Measurements from ENCODE around the gene TMEM218.

Gene TMEM218

DNA sequence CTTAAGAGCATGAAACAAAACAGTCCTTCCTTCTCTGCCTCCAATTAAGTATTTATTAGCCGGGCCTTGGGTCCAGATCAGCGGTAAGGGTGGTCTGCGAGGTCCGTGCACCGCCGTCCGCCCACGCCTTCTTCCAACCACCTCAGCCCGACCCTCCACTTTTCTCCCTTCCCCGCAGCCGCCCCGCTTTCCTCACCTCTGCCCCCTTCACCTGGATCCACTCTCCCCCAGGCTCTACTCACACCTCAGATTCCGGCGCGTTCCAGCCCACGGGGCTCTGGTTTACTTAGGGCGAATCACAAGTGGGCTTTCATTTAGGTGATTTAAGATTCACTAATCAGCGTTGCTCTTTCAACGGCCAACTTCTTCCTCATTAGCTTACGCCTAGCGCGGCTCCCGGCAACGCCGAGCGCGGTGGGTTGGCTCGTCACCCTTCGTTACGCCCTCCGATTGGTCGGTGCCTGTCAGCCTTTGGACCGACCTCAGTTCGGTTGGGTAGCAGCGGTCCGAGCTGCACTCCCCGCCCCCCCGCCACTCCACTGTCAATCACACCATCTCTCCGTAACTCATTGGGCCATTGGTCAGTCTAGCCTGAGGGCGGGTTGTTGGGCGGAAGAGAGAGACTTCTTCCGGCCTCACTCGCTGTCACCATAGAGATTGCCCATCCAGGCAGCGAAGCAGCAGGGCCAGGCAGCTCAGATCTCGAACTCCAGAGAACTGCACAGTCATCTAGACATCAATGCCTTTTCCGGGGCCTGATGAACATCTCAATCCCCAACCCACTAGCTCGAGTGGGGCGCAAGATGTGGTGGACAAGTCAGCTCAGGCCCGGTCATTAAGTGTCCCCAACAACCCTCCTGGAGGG, at the start of gene TMEM218:
Gene TMEM218 (minus strand): TSS at position 284 of the 865 bp plus-strand sequence. CDS start 9,385 bp downstream, outside the sequence.
- DNase-seq: peak; percentile 93

GRCh38 chr11:125157953-125158680, 46.7 kb upstream of the TMEM218 start:
- no peak for DNase-seq

DNA sequence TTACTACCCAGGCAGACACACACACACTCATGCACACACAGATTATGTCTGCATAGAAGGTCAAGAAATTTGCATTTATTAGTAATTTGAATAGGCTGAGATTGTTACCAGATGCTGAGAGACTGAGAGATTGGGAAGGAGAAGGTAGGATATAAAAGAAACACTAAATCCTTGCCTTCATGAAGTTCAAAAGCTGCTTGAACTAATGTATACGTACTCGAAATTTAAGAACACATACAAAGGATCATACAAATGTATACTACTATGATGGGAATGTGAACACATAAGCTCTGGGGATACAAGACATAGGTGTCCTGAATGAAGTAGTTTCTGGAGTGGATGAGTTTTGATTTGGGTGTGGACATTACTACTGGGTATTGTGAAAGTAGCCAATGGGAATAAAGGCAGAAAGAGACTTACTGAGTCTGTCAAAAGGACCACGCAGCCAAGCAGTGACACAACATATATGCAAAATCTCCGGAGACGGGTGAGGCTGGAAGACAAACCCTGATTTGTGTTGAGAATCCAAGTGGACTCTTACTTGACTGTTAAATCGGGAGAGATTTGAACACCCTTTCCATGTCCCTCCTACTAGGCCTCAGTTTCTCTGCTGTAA, 45.8 kb upstream of the TMEM218 start:
- DNase-seq: no peak

- no peak for DNase-seq
Measured at GRCh38 chr11:125156346-125157117, 45.1 kb upstream of the TMEM218 start.

- no peak for DNase-seq
Measured at GRCh38 chr11:125155767-125156166, 44.3 kb upstream of the TMEM218 start.

DNA sequence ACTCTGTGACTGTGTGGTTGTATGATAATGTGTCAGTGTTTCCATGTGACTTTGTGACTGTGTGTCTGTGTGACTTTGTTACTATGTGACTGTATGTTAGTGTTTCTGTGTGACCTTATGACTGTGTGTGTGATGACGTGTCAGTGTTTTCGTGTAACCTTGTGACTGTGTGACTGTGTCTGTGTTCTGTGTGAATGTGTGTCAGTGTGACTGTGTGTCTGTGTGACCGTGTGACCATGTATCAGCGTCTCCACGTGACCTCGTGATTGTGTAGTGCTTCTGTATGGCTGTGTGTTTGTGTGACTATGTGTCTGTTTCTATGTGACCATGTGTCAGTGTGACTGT, 43.6 kb upstream of the TMEM218 start:
- DNase-seq: no peak

GRCh38 chr11:125154378-125155099, 43.1 kb upstream of the TMEM218 start:
- DNase-seq: no peak

DNA sequence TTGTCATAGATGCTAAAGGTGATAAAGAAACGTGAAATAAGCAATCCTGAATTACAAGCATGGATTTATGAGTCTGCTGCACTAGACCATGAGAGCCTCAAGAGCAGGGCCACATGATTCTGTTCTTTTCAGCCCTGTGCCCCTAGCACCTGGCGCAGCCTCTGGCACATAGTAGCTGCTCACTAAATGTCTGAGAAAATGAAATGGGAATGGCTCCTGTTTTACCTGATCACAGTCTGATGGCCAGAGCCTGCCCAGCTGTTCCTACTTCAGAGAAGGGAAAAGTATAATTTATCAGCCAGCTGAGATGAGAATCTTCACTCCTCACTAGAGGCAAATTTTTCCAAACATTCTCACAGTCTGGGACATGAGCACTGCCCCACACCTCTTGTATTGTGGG, 42.4 kb upstream of the TMEM218 start:
- DNase-seq: no peak

DNA sequence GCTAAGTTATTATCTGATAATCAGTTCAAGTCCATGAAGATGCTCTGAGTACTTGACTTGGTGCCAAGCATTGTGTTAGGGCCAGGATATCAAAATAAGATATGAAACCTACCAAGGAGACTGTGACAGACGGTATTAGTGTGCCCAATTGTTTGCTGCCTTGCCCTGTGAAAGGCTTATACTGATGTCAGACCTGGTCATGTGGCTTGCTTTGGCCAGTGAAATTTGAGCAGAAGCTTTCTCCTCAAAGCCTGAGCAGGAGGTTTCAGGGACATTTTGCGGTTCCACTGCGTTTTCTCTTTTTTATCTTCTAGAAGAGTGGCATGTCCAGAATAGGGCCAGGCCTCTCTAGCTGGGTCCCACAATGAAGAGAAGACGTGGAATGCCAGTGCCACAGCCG, 37.3 kb upstream of the TMEM218 start:
- DNase-seq: no peak

DNA sequence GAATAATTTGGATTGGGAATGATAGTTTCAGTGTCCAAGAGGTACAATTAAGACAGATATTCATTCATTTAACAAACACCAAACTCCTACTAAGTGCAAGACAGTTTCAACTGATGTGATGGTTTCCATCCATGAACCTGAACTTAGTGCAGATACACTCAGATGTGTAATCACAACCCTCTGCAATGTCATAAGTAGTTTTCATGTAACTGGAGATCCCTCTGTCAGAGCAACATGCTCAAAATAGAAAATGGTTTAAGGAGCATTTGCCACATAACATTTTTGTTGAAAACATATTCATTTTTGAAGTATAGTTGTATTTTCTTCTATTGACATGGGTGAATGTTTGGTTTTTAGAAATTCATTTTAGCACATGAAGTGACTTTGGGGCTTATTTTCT, 36.6 kb upstream of the TMEM218 start:
- no peak for DNase-seq

DNA sequence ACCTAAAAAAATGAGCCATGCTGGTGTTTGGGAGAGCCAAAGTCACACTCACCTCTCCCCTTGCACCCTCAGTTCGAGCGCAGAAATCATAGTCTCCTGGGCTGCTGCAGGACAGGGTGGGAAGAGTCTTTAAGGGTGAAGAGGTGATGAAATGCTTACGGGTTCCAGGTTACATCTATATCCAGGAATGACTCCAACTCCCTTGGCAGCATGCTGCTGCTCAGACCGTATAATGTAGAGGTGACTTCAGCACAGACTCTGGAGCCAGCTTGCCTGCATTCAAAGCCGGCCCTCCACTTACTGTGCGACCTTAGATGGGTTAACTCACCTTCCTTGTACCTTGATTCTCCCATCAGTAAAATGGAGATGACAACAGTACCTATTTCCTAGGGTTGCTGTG, 35.9 kb upstream of the TMEM218 start:
- DNase-seq: no peak

DNA sequence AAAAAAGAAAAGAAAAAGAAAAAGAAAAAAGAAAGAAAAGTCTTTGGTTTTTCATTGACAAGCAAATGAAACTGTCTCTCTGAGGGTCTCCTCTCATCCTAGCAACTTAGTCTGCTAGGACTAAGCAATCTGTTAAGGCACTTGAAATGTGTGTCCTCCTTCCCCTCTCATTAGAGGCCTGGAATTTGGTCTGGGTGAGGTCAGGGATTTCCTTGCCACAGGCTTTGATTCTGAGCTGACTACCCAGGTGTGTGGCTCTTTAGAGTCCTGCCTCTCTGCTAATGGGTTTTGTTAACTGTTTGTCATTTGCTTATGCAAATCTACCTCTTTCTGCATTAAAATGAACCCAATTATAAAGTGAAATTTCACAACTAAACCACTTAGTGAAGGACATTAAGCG, 34.8 kb upstream of the TMEM218 start:
- DNase-seq: no peak

DNA sequence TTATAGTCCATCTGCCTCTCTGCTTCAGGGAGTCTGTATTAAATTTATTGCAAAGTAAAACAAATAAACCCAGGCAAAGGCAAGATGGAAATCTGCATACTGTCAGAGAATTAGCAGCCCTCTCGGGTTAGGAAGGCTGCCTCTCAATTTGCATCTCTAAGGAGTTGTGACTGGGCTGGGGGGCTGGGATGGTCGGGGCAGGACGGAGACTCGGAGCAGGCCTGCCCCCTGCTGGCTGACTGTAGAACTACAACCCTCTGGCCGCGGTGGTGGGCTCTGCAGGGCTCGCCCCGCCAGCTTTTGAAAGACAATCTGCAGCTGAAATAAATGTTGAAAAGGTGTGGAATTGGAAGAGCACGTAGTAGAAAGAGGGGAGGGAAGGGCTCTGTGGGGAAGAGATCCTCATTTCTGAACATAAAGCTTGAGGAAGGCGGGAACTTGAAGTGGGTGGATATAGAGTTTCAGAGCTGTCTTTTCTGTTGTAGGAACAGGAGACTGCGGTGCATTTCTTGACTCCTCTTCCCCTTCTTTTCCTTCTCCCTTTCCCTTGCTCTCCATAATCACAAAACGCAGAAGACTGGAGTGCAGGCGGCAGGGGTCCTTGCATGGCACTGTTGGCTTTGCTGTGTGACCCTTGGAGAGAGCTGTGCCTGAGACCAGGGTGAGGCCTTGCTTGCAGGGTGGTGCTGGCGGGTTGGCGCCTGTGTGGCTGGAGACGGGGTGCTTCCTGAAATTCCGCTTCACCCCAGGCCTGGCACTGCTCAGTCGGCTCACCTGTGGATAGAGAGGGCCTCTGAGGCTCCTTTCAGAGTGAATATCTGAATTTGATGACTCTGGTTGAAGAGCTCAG, 30.5 kb upstream of the TMEM218 start:
- DNase-seq: peak; percentile 69

DNA sequence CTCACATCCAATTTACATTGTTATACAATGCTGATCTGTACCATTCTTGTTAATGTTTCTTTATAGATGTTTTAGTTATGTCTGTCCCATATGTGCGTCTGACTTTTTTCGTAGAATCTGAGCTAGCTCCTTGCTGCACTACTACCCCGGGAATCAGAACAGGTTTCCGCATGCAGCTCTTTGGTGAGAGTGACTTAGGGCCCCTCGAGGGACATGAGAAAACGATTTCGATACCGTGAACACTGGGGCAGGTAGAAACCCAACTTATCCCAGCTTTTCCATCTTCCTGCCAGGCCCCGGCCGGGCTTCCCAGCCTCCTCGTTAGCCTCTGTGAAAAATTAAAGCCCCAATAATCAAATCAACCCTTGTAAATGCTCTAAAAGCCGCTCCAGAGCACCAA, 29.8 kb upstream of the TMEM218 start:
- DNase-seq: no peak

DNA sequence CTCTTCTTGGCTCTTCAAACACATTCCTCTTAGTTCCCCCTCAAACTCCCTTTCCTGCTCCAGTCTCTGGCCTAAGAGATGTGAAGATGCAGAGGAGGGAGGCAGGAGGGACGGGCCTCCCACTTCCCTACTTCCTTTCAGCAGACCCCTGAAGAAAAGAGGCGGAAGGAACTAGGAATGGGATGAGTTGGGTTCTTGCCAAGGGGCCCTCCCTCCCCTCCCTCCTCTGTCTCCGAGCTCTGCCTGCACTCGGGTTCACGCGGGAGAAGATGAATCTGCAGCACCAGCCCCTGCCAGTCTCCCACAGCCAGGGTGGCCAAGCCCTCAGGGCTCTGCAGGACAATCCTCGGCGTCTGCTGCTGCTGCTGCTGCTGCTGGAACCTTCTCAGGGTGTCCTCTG, 28.8 kb upstream of the TMEM218 start:
- no peak for DNase-seq

DNA sequence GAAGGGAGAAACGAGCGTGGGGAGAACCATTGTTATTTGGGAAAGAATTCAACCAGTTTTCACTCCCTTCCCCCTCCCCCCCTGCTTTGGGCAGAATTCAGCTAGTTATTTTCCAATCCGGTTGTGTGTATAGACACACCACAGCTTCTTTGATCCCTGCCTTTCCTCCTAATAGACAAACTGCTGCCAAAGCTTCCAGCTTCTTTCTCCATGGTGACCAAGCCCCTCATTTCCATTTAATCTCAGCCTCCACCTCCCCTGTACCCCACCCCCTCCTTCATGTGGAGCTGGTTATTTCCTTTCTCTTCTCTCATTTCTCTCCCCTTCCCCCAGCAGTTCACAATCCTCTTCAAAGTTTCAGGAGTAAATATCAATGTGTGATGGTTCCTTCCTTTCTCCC, 28.4 kb upstream of the TMEM218 start:
- DNase-seq: no peak

- DNase-seq: no peak
Measured at GRCh38 chr11:125138966-125139365, 27.5 kb upstream of the TMEM218 start.

DNA sequence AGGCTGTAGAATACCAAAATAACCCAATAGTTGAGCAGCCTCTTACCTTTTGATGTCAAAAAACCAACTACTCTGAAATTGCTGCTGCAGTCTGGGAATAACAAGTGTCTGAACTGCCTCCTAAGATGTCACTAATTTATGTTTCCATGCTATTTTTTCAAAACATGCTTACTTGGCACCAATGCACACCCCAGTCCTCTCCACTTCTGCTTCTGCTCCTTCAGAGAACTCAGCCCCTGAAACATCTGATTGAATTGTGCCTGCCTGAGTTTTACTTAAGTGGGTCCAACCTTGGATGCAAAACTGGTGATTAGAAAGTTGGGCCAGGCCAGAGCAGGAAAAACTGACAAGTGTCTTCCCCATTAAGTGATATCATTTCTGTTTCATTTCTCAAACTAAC, 24.6 kb upstream of the TMEM218 start:
- DNase-seq: no peak

DNA sequence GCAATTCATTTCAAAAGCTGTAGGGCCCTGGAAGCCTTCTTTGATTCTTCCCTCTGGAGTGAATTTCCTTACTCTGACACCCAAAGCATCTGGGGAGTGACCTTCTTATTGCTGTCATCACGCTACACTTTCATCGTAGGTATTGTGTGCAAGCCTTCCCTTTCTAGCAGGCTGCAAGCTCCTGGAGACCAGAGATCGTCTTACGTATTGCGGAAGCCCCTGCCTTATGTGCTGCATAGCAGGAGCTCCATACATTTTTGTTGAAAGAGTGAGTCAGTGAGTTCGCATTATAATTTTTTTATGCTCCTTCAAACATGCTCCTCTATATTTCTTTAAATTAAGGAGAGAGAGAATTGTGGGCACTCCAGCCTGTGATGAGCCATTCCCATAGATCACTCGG, 21.2 kb upstream of the TMEM218 start:
- DNase-seq: no peak

DNA sequence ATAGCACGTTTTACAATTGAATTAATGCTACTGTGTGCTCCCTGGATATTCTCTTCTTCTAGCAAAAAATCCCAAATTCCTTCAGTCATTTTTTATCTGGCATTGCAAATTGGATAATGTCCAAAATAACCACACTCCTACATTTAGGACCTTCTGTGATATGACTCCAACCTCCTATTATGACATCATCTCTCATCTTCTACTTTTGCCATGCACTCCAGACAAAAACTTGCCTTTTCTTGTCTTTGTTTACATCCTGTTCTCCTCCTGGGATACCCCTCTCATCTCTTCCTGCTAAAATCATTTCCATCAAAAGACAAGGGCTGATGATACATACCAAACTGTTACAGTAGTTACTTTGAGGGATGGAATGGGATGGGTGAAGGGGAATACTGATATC, 20.6 kb upstream of the TMEM218 start:
- no peak for DNase-seq

GRCh38 chr11:125129316-125129993, 18.0 kb upstream of the TMEM218 start:
- no peak for DNase-seq

All from activated CD8-positive, alpha-beta memory T cell treated with anti-CD3 and anti-CD28 coated beads, Interleukin-2, amount 50 U/mL, for 4 hours (primary cell).